MM.1S (cell line): Measurements from ENCODE around the gene MLF1.

Experiments used
- CTCF ChIP-seq: fragments of 300-600 bp; sonication (generic); IDR thresholded peaks from 2 replicates; pipeline ENCODE4 v1.5.1; 2016; ENCODE audit warnings: antibody characterized with exemption, low read length, mixed read lengths
- EZH2phosphoT487 ChIP-seq: fragments of 300-600 bp; sonication (generic); IDR thresholded peaks from 2 replicates; pipeline ENCODE4 v1.6.1; 2018; ENCODE audit warnings: antibody characterized with exemption, low read length

- TF ChIP-seq CTCF (no peak), EZH2phosphoT487 (no peak)
Measured at GRCh38 chr3:158590223-158590622, 19.2 kb downstream of the MLF1 start.
